GM12864 (cell line): Measurements from ENCODE around the gene PCBP3.

Experiments
- DNase-seq: peaks from one replicate; pipeline ENCODE4 v3.0.0-alpha.2; 2011; ENCODE audit warnings: low read depth
- H3K4me3 ChIP-seq: 2 replicates; pipeline ENCODE4 v1.5.1; 2011; ENCODE audit warnings: mild to moderate bottlenecking, low read depth, low read length, control low read depth
- CTCF ChIP-seq: IDR thresholded peaks from 2 replicates; pipeline ENCODE4 v1.5.1; 2011; ENCODE audit warnings: low read depth, mild to moderate bottlenecking, moderate library complexity, low read length, control low read depth, inconsistent platforms; ENCODE audit errors: missing control alignments

The PCBP3 gene

GRCh38 chr21:45989355-45990048, 346.0 kb downstream of the PCBP3 start:
- no peak for TF ChIP-seq CTCF

GRCh38 chr21:45990049-45990711, 346.7 kb downstream of the PCBP3 start:
- no peak for TF ChIP-seq CTCF
- no peak overlapping the region for H3K4me3 ChIP-seq
- DNase-seq, result no peak

More at GRCh38 chr21:45989355-45990048, 346.0 kb downstream of the PCBP3 start:
- no peak overlapping the region for H3K4me3 ChIP-seq
- no peak for DNase-seq

- no peak for TF ChIP-seq CTCF
- H3K4me3 ChIP-seq, result no peak overlapping the region
- no peak for DNase-seq
Observed at GRCh38 chr21:45990741-45991605, 347.4 kb downstream of the PCBP3 start.

GRCh38 chr21:45991606-45992300, 348.2 kb downstream of the PCBP3 start:
- no peak overlapping the region for H3K4me3 ChIP-seq
- no peak for TF ChIP-seq CTCF
- DNase-seq, result no peak
